HG02852 (cell line): ENCODE results near the gene CD209.

Source experiments
- ATAC-seq: cut with Tn5 transposase; IDR thresholded peaks from one replicate; pipeline ENCODE4 v1.9.1; 2021; ENCODE audit warnings: mild to moderate bottlenecking, moderate library complexity; ENCODE audit not compliant: unreplicated experiment

The CD209 gene

GRCh38 chr19:7739211-7739755, 8.1 kb downstream of the CD209 start:
- ATAC-seq = no peak

- ATAC-seq = no peak
Measured at GRCh38 chr19:7738023-7738422, 9.3 kb downstream of the CD209 start.

- no peak for ATAC-seq
Measured at GRCh38 chr19:7737215-7737614, 10.1 kb downstream of the CD209 start.

GRCh38 chr19:7736148-7736547, 11.2 kb downstream of the CD209 start:
- no peak for ATAC-seq

GRCh38 chr19:7734220-7735203, 12.8 kb downstream of the CD209 start:
- no peak for ATAC-seq

- ATAC-seq = no peak
Measured at GRCh38 chr19:7733376-7733775, 14.0 kb downstream of the CD209 start.

- ATAC-seq = no peak
Measured at GRCh38 chr19:7732045-7732444, 15.3 kb downstream of the CD209 start, which contains the start of gene CLEC4G. TSS of gene CLEC4G (minus strand) at chr19:7732110. CDS start at chr19:7732102, 8 bp downstream.

GRCh38 chr19:7731615-7732014, 15.7 kb downstream of the CD209 start:
- no peak for ATAC-seq

- no peak for ATAC-seq
Measured at GRCh38 chr19:7731218-7731595, 16.1 kb downstream of the CD209 start.

GRCh38 chr19:7730286-7731217, 16.8 kb downstream of the CD209 start:
- no peak for ATAC-seq

GRCh38 chr19:7729831-7730285, 17.5 kb downstream of the CD209 start:
- no peak for ATAC-seq

GRCh38 chr19:7729211-7729610, 18.1 kb downstream of the CD209 start:
- no peak for ATAC-seq

- no peak for ATAC-seq
Measured at GRCh38 chr19:7725791-7726190, 21.5 kb downstream of the CD209 start.

GRCh38 chr19:7722231-7722651, 25.1 kb downstream of the CD209 start:
- ATAC-seq = no peak

- no peak for ATAC-seq
Measured at GRCh38 chr19:7720351-7720750, 27.0 kb downstream of the CD209 start.

GRCh38 chr19:7718668-7719067, 28.7 kb downstream of the CD209 start:
- no peak for ATAC-seq

- ATAC-seq = no peak
Measured at GRCh38 chr19:7716762-7717161, 30.6 kb downstream of the CD209 start.

- ATAC-seq = no peak
Measured at GRCh38 chr19:7715671-7716070, 31.7 kb downstream of the CD209 start.

- no peak for ATAC-seq
Measured at GRCh38 chr19:7710616-7711015, 36.7 kb downstream of the CD209 start.

GRCh38 chr19:7709932-7710460, 37.3 kb downstream of the CD209 start:
- no peak for ATAC-seq

- ATAC-seq = no peak
Measured at GRCh38 chr19:7706955-7707456, 40.3 kb downstream of the CD209 start.
